A549 (cell line): ENCODE results near the gene GNL1. TPM values are rescaled to one million over a fixed set of nuclear protein-coding genes. Genes with fewer than 3 reads are reported as not detected.

Experiments used
- ATAC-seq, 2 experiments: fragments of 200-7000 bp in 1 of 2; fragments of >200 bp in 1 of 2; cut with Nextera tagmentation in 1 of 2; cut with Tn5 transposase in 1 of 2; 3 replicates each; pipeline versions ENCODE4 v1.8.0 to v1.9.1; 2018 to 2020; ENCODE audit warnings: mild to moderate bottlenecking in 1 of 2, moderate library complexity in 1 of 2
- CTCF ChIA-PET: fragments of 300-600 bp; sonication (Branson Sonifier 250); formaldehyde crosslinking; extraction: SDS; loops from one replicate; lab custom pipeline; 2021; ENCODE audit warnings: antibody characterized with exemption, inconsistent platforms; lab: Yijun Ruan, JAX
- POLR2A ChIA-PET: fragments of 350-600 bp; formaldehyde crosslinking; extraction: SDS; loops from one replicate; lab custom pipeline; 2021; ENCODE audit warnings: antibody characterized with exemption, inconsistent platforms; lab: Yijun Ruan, JAX
- DNase-seq, 2 experiments: peaks; one replicate each; pipeline versions ENCODE4 v3.0.0 to v3.0.0-alpha.2; 2011 to 2016; ENCODE audit warnings: low read depth in 1 of 2, low spot score in 1 of 2
- FAIRE-seq: peaks from 2 replicates; lab custom pipeline; 2011; peaks lifted over from hg19 to GRCh38; lab: Jason Lieb, UNC
- H3K27ac ChIP-seq, 2 experiments: fragments of >200 bp; sonication (Bioruptor Twin); formaldehyde crosslinking; 3 replicates each; pipeline ENCODE4 v1.5.1; 2016 to 2017
- H3K4me1 ChIP-seq: fragments of >200 bp; sonication (Bioruptor Twin); formaldehyde crosslinking; 3 replicates; pipeline ENCODE4 v1.6.1; 2016
- H3K4me2 ChIP-seq: fragments of >200 bp; sonication (Bioruptor Twin); formaldehyde crosslinking; 3 replicates; pipeline ENCODE4 v1.6.1; 2016
- H3K4me3 ChIP-seq: fragments of >200 bp; sonication (Bioruptor Twin); formaldehyde crosslinking; 3 replicates; pipeline ENCODE4 v1.5.1; 2016
- H3K9me3 ChIP-seq: fragments of >200 bp; sonication (Bioruptor Twin); formaldehyde crosslinking; 3 replicates; pipeline ENCODE4 v1.6.1; 2016
- CBX8 ChIP-seq: fragments of 200-600 bp; sonication (generic); IDR thresholded peaks from 2 replicates; pipeline ENCODE4 v1.6.1; 2016
- CEBPB ChIP-seq, 2 experiments: fragments of >200 bp in 1 of 2; sonication (Bioruptor Twin) in 1 of 2; formaldehyde crosslinking in 1 of 2; IDR thresholded peaks; 2 replicates each; pipeline ENCODE4 v1.6.1; 2012 to 2016
- EHMT2 ChIP-seq: fragments of 200-600 bp; sonication (generic); IDR thresholded peaks from 2 replicates; pipeline ENCODE4 v1.6.1; 2016; ENCODE audit warnings: antibody characterized with exemption, low read depth, mild to moderate bottlenecking, moderate library complexity
- FOSB ChIP-seq: fragments of 250-450 bp; sonication (Bioruptor Pico); IDR thresholded peaks from 2 replicates; pipeline ENCODE4 v1.5.0; 2020; ENCODE audit warnings: mild to moderate bottlenecking, moderate library complexity
- HOXB5 ChIP-seq: fragments of 250-450 bp; sonication (Bioruptor Pico); IDR thresholded peaks from 2 replicates; pipeline ENCODE4 v1.5.0; 2020; ENCODE audit warnings: mild to moderate bottlenecking, moderate library complexity
- KDM1A ChIP-seq: fragments of 200-600 bp; sonication (generic); IDR thresholded peaks from 2 replicates; pipeline ENCODE4 v1.6.1; 2016; ENCODE audit warnings: low read depth, mild to moderate bottlenecking
- NPAS2 ChIP-seq: fragments of 250-450 bp; sonication (Bioruptor Pico); IDR thresholded peaks from 2 replicates; pipeline ENCODE4 v1.8.0; 2022; ENCODE audit warnings: mild to moderate bottlenecking, moderate library complexity, borderline replicate concordance
- SMC3 ChIP-seq: fragments of >200 bp; sonication (Bioruptor Twin); formaldehyde crosslinking; IDR thresholded peaks from 3 replicates; pipeline ENCODE4 v1.6.1; 2018; ENCODE audit warnings: inconsistent platforms
- SREBF2 ChIP-seq: fragments of 450-650 bp; IDR thresholded peaks from 2 replicates; pipeline ENCODE4 v1.6.1; 2014; ENCODE audit warnings: mild to moderate bottlenecking, moderate library complexity
- TP53 ChIP-seq: fragments of 250-450 bp; sonication (Bioruptor Pico); IDR thresholded peaks from 2 replicates; pipeline ENCODE4 v1.5.0; 2021; ENCODE audit warnings: mild to moderate bottlenecking, moderate library complexity
- ZNF302 ChIP-seq: fragments of 250-450 bp; sonication (Bioruptor Pico); IDR thresholded peaks from 2 replicates; pipeline ENCODE4 v1.9.0; 2021; ENCODE audit warnings: inconsistent platforms, mild to moderate bottlenecking, moderate library complexity
- WGBS: methylation state at CpG from one replicate; pipeline ENCODE4 v1.1.6; 2017; ENCODE audit errors: missing lambda C conversion rate; 5-methylcytosine and 5-hydroxymethylcytosine counted together
- polyA plus RNA-seq, 4 experiments: library from polyadenylated mRNA; depleted of rRNA in 3 of 4; stranded (reverse); fragments of >200 nt; fragmentation: RNase III in 1 of 4; extraction: RNeasy Plus Mini Kit Qiagen cat#74134 plus additional on column Dnase treatment in 1 of 4; gene quantifications; 2 replicates in 3 of 4; 3 replicates in 1 of 4; pipeline ENCODE4 v1.2.3, GENCODE V29; 2011 to 2017
- TF ChIP-seq, protein P1 (sequence below): IDR thresholded peaks from 2 replicates; pipeline ENCODE4 v1.6.1; 2012; ENCODE audit warnings: low read depth, borderline replicate concordance
- TF ChIP-seq, protein P2 (sequence below): fragments of 200-600 bp; sonication (generic); IDR thresholded peaks from 2 replicates; pipeline ENCODE4 v1.6.1; 2016; ENCODE audit warnings: antibody characterized with exemption, mild to moderate bottlenecking, moderate library complexity

Gene GNL1
- polyA plus RNA-seq, 2 of the 4 experiments (the other 2 are of a cell fraction): 18.5 to 27.2 TPM

DNA sequence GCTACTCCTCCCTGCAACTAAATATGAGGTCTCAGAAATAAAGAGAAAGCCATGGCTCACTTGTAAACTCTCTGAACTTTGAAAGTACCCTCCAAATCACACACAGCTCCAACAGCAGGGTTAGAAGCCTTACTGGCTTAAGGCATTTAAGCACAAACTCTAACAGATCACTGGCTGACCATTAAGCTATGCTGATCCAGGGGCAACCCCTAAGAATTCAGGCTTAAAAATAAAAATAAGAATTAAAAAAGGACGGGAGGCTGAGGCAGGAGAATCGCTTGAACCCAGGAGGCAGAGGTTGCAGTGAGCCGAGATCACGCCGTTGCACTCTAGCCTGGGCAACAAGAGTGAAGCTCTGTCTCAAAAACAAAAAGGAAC is 45.1 kb downstream of the GNL1 start:
- CTCF ChIA-PET: interaction anchor here (0.8 to 1.5 kb wide), 4 partner anchors 10 to 44 kb away, joined by 3 to 4 read pairs (median 4); no protein-coding TSS in a partner anchor

DNA sequence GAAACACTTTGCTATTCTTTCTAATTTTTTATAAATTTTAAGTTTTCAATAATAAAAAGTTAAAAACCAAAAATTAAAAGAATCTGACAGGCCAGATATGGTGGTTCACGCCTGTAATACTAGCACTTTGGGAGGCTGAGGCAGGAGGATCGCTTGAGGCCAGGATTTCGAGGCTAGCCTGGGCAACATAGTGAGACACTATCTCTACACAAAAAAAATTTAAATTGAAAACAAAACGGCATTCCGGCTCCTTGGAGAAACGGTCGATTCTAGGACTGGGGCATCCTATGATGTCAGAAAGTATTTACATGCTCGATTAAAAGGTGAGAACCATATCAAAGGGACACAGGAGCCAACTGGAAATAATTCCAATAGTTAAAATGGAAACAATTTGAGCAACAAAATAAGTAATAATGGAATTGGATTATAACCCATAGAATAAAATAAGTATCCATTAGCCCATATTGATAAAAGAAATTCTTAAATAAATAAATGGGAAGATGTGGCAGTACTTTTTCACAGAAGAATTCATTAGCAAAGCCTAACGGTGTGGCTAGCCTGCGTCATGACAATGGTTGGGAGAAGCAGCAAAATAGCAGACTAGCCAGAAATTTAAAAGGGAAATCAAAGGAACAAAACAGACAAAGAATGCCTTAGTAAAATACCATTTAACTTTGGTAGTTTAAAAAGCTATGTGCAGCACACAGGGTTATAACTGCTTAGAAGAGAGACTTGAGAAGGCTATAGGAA is 45.7 kb downstream of the GNL1 start:
- no peak overlapping the region for H3K4me2 ChIP-seq
- no peak overlapping the region for H3K4me3 ChIP-seq
- H3K27ac ChIP-seq: no peak overlapping the region
- WGBS: 60% methylated on average over 10 of the region's 10 CpGs
- ChIA-PET CTCF (interaction anchor here (0.8 to 2.4 kb wide), 5 partner anchors 10 to 43 kb away, joined by 3 to 7 read pairs (median 4); no protein-coding TSS in a partner anchor), POLR2A (no interaction called here)
- FAIRE-seq: no peak
- no peaks in the 10 kb centered on the region for H3K4me1 ChIP-seq
- TF ChIP-seq CBX8 (no peak), NPAS2 (no peak)
- H3K9me3 ChIP-seq: no peaks in the 10 kb centered on the region
- ATAC-seq: no peak
- DNase-seq: no peak

More for the DNA sequence above, 45.1 kb downstream of the GNL1 start:
- no peaks in the 10 kb centered on the region for H3K9me3 ChIP-seq
- WGBS: 86% methylated on average over 5 of the region's 5 CpGs
- DNase-seq: no peak
- TF ChIP-seq, protein P1, sequence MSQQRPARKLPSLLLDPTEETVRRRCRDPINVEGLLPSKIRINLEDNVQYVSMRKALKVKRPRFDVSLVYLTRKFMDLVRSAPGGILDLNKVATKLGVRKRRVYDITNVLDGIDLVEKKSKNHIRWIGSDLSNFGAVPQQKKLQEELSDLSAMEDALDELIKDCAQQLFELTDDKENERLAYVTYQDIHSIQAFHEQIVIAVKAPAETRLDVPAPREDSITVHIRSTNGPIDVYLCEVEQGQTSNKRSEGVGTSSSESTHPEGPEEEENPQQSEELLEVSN: no peak
- no peak for TF ChIP-seq TP53 (CRISPR knock-in tag)
- FAIRE-seq: no peak
- H3K4me2 ChIP-seq: no peak overlapping the region
- POLR2A ChIA-PET: no interaction called here
- no peak overlapping the region for H3K4me3 ChIP-seq
- no peak for ATAC-seq
- H3K4me1 ChIP-seq: no peaks in the 10 kb centered on the region
- H3K27ac ChIP-seq: no peak overlapping the region

DNA sequence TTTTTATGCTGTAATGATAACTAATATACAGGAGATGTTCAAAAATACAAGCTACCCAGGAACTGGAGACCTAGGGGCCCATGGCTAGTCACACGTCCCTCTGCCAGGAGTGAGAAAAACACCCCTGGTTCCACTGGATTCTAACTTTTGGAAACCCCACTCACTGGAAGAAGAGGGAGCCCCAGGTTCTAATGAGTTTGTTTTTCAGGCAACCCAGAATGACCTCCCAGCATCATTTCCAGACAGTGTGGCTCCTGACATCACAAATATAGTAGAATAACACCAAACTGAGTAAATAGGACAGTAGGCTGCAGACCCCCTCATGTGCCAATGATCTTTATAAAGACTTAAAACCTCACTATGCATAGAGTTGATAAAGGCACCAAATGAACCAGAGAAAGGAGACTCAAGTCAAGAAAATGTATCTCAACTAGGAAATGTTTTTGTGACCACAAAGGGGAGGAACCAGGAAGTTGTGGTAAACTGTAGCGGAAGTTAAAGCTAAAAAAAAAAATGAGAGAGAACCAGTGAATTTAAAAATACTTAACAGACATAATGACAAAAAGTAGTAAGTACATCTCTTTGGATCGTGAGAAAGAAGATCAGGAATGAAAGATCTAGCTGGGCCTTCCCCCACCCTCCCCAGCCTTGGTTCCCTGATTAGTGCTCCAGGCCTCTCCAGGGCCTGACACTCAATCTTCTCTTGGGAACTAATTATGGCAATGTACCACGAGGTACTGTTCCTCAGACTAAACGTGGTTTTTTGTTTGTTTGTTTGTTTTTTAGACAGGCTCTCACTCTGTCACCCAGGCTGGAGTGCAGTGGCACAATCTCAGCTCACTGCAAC is 47.2 kb downstream of the GNL1 start:
- Histone ChIP-seq H3K9me3 (no peaks in the 10 kb centered on the region), H3K4me3 (no peak overlapping the region), H3K4me2 (no peak overlapping the region), H3K27ac (no peak overlapping the region), H3K4me1 (no peaks in the 10 kb centered on the region)
- TF ChIP-seq, protein P2, sequence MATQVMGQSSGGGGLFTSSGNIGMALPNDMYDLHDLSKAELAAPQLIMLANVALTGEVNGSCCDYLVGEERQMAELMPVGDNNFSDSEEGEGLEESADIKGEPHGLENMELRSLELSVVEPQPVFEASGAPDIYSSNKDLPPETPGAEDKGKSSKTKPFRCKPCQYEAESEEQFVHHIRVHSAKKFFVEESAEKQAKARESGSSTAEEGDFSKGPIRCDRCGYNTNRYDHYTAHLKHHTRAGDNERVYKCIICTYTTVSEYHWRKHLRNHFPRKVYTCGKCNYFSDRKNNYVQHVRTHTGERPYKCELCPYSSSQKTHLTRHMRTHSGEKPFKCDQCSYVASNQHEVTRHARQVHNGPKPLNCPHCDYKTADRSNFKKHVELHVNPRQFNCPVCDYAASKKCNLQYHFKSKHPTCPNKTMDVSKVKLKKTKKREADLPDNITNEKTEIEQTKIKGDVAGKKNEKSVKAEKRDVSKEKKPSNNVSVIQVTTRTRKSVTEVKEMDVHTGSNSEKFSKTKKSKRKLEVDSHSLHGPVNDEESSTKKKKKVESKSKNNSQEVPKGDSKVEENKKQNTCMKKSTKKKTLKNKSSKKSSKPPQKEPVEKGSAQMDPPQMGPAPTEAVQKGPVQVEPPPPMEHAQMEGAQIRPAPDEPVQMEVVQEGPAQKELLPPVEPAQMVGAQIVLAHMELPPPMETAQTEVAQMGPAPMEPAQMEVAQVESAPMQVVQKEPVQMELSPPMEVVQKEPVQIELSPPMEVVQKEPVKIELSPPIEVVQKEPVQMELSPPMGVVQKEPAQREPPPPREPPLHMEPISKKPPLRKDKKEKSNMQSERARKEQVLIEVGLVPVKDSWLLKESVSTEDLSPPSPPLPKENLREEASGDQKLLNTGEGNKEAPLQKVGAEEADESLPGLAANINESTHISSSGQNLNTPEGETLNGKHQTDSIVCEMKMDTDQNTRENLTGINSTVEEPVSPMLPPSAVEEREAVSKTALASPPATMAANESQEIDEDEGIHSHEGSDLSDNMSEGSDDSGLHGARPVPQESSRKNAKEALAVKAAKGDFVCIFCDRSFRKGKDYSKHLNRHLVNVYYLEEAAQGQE: no peak
- TF ChIP-seq KDM1A (no peak), SMC3 (no peak), CEBPB (IDR thresholded peaks at IDR 0.05) (no peak), SREBF2 (no peak), FOSB (no peak), HOXB5 (CRISPR knock-in tag) (no peak), EHMT2 (no peak), ZNF302 (no peak)
- TF ChIP-seq, protein P1: no peak
- no peak for ATAC-seq
- FAIRE-seq: no peak
- no peak for DNase-seq
- POLR2A ChIA-PET: no interaction called here
- CTCF ChIA-PET: interaction anchor here (0.9 to 2.5 kb wide), 5 partner anchors 16 to 36 kb away, joined by 3 to 8 read pairs (median 4); no protein-coding TSS in a partner anchor
- WGBS: 36% methylated on average over 5 of the region's 5 CpGs
